Measurements from ENCODE around the gene KCNG2. TPM values are rescaled to one million over a fixed set of nuclear protein-coding genes. Genes with fewer than 3 reads are reported as not detected.
A peak's percentile ranks its signal among the peaks of the same experiment; 100 is the strongest.

The KCNG2 gene
- total and polyA plus RNA-seq, 2 of the 4 experiments (the other 2 are of a cell fraction), result not detected

GRCh38 chr18:79792988-79793355, 4.8 kb upstream of the KCNG2 start (continued):
- TF ChIP-seq MXI1 (IDR thresholded peaks at IDR 0.05; ENCODE audit: borderline replicate concordance, low read depth, low read length), result no peak
- TF ChIP-seq FOS (IDR thresholded peaks at IDR 0.05; ENCODE audit: low read depth, low read length), result no peak

- peak overlapping the region; percentile 42; the same call in 1 of the 2 replicates for H2BK20ac ChIP-seq (ENCODE audit: low read depth, low read length)
- no peak overlapping the region for H3K4me2 ChIP-seq (ENCODE audit: low read depth, low read length)
- no peaks in the 10 kb centered on the region for H3K79me1 ChIP-seq (ENCODE audit: low read depth in 1 of 2, low read length in 2 of 2)
- H3K14ac ChIP-seq (replicated peaks; ENCODE audit: low read depth, low read length), result no peak overlapping the region
- ChIA-PET CTCF (no interaction called here), POLR2A (ENCODE audit: unreplicated experiment) (no interaction called here)
- WGBS, 2 experiments (ENCODE audit: extremely low coverage in 2 of 2, insufficient read length in 1 of 2), result 97% methylated on average over 17 of the region's 17 CpGs; no CpG with 5 or more reads in 1 of the 2 experiments
- H3K4ac ChIP-seq (ENCODE audit: low read depth, low read length), result peak overlapping the region; percentile 10; the same call in 1 of the 2 replicates
- H3K4me1 ChIP-seq (ENCODE audit: control insufficient read depth, insufficient read depth, low read length), result peaks cover 19% of the 10 kb centered on the region
- no peak overlapping the region for H2AK9ac ChIP-seq (replicated peaks; ENCODE audit: low read depth, low read length, poor library complexity)
- H4K5ac ChIP-seq (ENCODE audit: low read depth, low read length), result no peak overlapping the region
- H4K91ac ChIP-seq (ENCODE audit: insufficient read depth, low read depth, low read length), result 0 out of 2 replicates have a peak overlapping the region, but pooled peaks have one; percentile 28
- H3K9me3 ChIP-seq (ENCODE audit: control insufficient read depth, insufficient read depth, low read length), result no peaks in the 10 kb centered on the region
- no peak overlapping the region for H3K4me3 ChIP-seq (ENCODE audit: insufficient read depth, low read depth, low read length)
- H3K56ac ChIP-seq (ENCODE audit: extremely low read depth, insufficient read depth, low read length), result no peak overlapping the region
- no TSS peak for BruUV-seq (replicated peaks)
- peak overlapping the region; percentile 18 for H2AK5ac ChIP-seq (ENCODE audit: low read depth, low read length)
- intact Hi-C loops (cut with micrococcal nuclease), result loop anchor here (5.0 kb wide), 3 partner anchors 157 to 352 kb away; partner anchors contain the start of gene SLC66A2
- peaks cover 4% of the 10 kb centered on the region; the same call in 1 of the 2 replicates for H4K20me1 ChIP-seq (ENCODE audit: insufficient read depth, low read length)
- no peak overlapping the region for H3K18ac ChIP-seq (ENCODE audit: low read depth, low read length)
- ATAC-seq (ENCODE audit: low read depth) (no peak), DNase-seq (no peak)
- in situ Hi-C loops (cut with MboI; ENCODE audit: low sequenced_read_pairs), result no loop called here
- no peak overlapping the region for H4K8ac ChIP-seq (ENCODE audit: low read depth in 2 of 2, low read length in 2 of 2)
- dilution Hi-C loops (cut with HindIII; ENCODE audit: low sequenced_read_pairs, unreplicated experiment), result no loop called here
- no peak overlapping the region for H2BK5ac ChIP-seq (ENCODE audit: low read depth, low read length, poor library complexity, severe bottlenecking)
- no peak overlapping the region for H3K23ac ChIP-seq (ENCODE audit: low read depth, low read length)
- H3K27me3 ChIP-seq (ENCODE audit: control insufficient read depth, insufficient read depth, low read length), result peaks cover 30% of the 10 kb centered on the region
- no peak overlapping the region for H2BK15ac ChIP-seq (ENCODE audit: low read depth, low read length)
- H2BK120ac ChIP-seq (ENCODE audit: low read depth, low read length), result peak overlapping the region; percentile 22
- H2AFZ ChIP-seq (replicated peaks; ENCODE audit: low read length, poor library complexity), result no peak overlapping the region
- H3K27ac ChIP-seq (ENCODE audit: insufficient read depth, low read length), result no peak overlapping the region
- no peak overlapping the region for H3K9ac ChIP-seq (ENCODE audit: low read depth, low read length)
- H3K36me3 ChIP-seq (ENCODE audit: control insufficient read depth, insufficient read depth, low read length), result no peaks in the 10 kb centered on the region
- peaks cover 13% of the 10 kb centered on the region for H3K9me1 ChIP-seq (ENCODE audit: insufficient read depth, low read length)
- no peak for TF ChIP-seq RAD21 (IDR thresholded peaks at IDR 0.05; ENCODE audit: low read length)
- TF ChIP-seq MXI1 (IDR thresholded peaks at IDR 0.05; ENCODE audit: borderline replicate concordance, low read depth, low read length), result no peak
- no peak for TF ChIP-seq CHD1 (IDR thresholded peaks at IDR 0.05; ENCODE audit: low read depth, low read length)
- TF ChIP-seq MAZ (IDR thresholded peaks at IDR 0.05; ENCODE audit: borderline replicate concordance, low read depth, low read length), result no peak
- no peak for TF ChIP-seq NFE2L2 (IDR thresholded peaks at IDR 0.05; ENCODE audit: low read depth, low read length)
- TF ChIP-seq SMC3 (IDR thresholded peaks at IDR 0.05; ENCODE audit: low read depth, low read length), result no peak
- no peak for TF ChIP-seq CTCF (conservative IDR thresholded peaks at IDR 0.05; ENCODE audit: low read depth, low read length)
- no peak for TF ChIP-seq RFX5 (IDR thresholded peaks at IDR 0.05; ENCODE audit: low read depth, low read length)
- no peak for TF ChIP-seq MAFK (IDR thresholded peaks at IDR 0.05; ENCODE audit: low read depth, low read length)
- no peak for TF ChIP-seq BHLHE40 (IDR thresholded peaks at IDR 0.05; ENCODE audit: low read depth, low read length)
- TF ChIP-seq USF2 (IDR thresholded peaks at IDR 0.05; ENCODE audit: low read depth, low read length), result no peak
- no peak for TF ChIP-seq FOS (IDR thresholded peaks at IDR 0.05; ENCODE audit: low read depth, low read length)
- no peak for TF ChIP-seq CEBPB (IDR thresholded peaks at IDR 0.05; ENCODE audit: low read depth, low read length)
- no peak for TF ChIP-seq ELK1 (IDR thresholded peaks at IDR 0.05; ENCODE audit: borderline replicate concordance, low read depth, low read length)
Observed at GRCh38 chr18:79794846-79795245, 2.9 kb upstream of the KCNG2 start.

All from IMR-90 (cell line).